Transverse colon (tissue), 3 donors: Measurements from ENCODE around the gene HAO1.
A peak's percentile ranks its signal among the peaks of the same experiment; 100 is the strongest.

ENCODE experiments used
- POLR2A ChIP-seq: fragments of 450-650 bp; IDR thresholded peaks from one replicate; pipeline ENCODE4 v1.6.1; 2016; ENCODE audit warnings: antibody characterized with exemption, mild to moderate bottlenecking, moderate library complexity
- TF ChIP-seq, protein P1 (sequence below), 5 experiments: fragments of 200-600 bp in 3 of 5; fragments of 450-650 bp in 2 of 5; sonication (generic) in 3 of 5; IDR thresholded peaks; 1 replicate in 2 of 5; 2 replicates in 3 of 5; pipeline ENCODE4 v1.5.1; 2016 to 2017; ENCODE audit warnings: antibody characterized with exemption in 5 of 5, inconsistent platforms in 3 of 5, mild to moderate bottlenecking in 2 of 5, moderate library complexity in 1 of 5

GRCh38 chr20:7980332-7981046 is 40.2 kb upstream of the HAO1 start:
- TF ChIP-seq, protein P1, sequence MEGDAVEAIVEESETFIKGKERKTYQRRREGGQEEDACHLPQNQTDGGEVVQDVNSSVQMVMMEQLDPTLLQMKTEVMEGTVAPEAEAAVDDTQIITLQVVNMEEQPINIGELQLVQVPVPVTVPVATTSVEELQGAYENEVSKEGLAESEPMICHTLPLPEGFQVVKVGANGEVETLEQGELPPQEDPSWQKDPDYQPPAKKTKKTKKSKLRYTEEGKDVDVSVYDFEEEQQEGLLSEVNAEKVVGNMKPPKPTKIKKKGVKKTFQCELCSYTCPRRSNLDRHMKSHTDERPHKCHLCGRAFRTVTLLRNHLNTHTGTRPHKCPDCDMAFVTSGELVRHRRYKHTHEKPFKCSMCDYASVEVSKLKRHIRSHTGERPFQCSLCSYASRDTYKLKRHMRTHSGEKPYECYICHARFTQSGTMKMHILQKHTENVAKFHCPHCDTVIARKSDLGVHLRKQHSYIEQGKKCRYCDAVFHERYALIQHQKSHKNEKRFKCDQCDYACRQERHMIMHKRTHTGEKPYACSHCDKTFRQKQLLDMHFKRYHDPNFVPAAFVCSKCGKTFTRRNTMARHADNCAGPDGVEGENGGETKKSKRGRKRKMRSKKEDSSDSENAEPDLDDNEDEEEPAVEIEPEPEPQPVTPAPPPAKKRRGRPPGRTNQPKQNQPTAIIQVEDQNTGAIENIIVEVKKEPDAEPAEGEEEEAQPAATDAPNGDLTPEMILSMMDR (IDR thresholded peaks at IDR 0.05): peak in 4 of 5 experiments; percentile 19 to 35 (median 28)
- no peak for TF ChIP-seq POLR2A
